Mesenchymal stem cell (in vitro differentiated cells and primary cell): ENCODE measurements around the gene ERVK3-1. TPM values are rescaled to one million over a fixed set of nuclear protein-coding genes. Genes with fewer than 3 reads are reported as not detected.

Experiments
- small RNA-seq: library from polyadenylated mRNA; stranded (forward); fragments of <200 nt; extraction: miRNeasy Mini kit (QIAGEN cat#:217004); gene quantifications from one replicate; pipeline ENCODE3, GENCODE V24; 2013; ENCODE audit warnings: low read depth

Gene ERVK3-1

Small RNAs within 50 kb of the gene (small RNA-seq; reads per million reads assigned to genes)
- gene MIR6806 (0.86 reads per million), gene RNA5SP473 (not detected)
